Stimulated activated CD4-positive, alpha-beta T cell treated with anti-CD3 and anti-CD28 coated beads, Interleukin-15, amount 100 ng/mL, for 48 hours (primary cell): ENCODE measurements around the gene CALM3.

Experiments used
- DNase-seq, 2 donors: peaks; one replicate each; pipeline ENCODE4 v3.0.0-alpha.2; 2020; ENCODE audit warnings: low read depth in 2 of 2

Gene CALM3

DNA sequence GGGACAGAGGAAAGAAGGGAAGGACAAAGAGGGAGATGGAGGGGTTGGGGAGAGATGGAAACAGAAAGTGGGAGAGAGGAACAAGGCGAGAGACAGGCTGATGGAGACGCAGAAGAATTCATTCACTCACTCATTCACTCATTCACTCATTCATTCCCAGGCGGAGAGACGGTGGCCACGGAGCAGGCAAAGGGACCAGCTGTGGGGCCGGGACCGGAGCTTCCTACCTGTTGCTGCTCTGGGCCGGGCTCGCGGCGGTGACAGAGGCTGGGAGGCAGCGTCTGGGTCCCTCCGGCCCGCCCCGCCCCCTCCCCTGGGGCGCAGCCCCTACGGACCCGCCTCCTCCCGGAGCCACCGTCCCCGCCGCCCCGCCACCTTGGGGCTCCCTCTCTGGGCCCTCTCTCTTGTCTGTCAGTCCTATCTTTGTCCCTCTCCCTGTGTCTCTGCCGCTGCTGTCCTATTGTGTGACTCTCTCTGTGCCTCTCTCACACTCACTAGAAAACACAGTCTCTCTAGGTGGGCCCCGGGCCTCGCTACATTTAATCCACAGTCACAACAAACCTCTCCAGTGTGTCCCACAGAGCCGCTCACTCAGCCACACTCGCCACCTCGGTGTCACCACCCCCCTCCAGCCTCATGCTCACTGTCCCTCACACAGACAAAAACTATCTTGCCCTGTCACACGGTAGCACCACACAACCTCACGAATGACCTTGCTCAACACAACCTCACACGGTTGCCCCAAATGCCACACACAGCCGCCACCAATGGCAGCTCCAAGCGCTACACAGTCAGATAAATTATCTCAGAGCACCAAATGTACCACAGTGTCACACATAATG lies 35.0 kb downstream of the CALM3 start, which contains the start of gene GNG8:
Gene GNG8 (minus strand): TSS at position 283 of the 842 bp plus-strand sequence. CDS start 1,520 bp downstream, outside the sequence.
- DNase-seq: no peak

DNA sequence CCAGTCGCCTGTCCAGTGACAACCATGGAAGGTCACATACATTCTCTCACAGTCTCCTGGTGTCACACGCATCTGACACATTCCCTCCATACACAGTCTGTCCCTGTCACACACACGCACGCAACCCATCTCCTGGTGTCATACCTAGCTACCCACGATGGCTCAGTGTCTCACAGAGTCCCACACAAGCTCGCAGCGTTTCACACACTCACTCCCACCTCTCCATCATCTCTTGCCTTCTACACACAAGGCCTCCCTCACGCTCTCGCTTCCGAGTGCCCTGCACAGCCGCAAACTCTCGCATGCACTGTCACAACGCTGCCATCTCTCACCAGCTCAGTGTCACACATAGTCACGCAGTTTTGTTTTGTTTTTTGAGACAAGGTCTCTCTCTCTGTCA lies 36.1 kb downstream of the CALM3 start:
- no peak for DNase-seq

DNA sequence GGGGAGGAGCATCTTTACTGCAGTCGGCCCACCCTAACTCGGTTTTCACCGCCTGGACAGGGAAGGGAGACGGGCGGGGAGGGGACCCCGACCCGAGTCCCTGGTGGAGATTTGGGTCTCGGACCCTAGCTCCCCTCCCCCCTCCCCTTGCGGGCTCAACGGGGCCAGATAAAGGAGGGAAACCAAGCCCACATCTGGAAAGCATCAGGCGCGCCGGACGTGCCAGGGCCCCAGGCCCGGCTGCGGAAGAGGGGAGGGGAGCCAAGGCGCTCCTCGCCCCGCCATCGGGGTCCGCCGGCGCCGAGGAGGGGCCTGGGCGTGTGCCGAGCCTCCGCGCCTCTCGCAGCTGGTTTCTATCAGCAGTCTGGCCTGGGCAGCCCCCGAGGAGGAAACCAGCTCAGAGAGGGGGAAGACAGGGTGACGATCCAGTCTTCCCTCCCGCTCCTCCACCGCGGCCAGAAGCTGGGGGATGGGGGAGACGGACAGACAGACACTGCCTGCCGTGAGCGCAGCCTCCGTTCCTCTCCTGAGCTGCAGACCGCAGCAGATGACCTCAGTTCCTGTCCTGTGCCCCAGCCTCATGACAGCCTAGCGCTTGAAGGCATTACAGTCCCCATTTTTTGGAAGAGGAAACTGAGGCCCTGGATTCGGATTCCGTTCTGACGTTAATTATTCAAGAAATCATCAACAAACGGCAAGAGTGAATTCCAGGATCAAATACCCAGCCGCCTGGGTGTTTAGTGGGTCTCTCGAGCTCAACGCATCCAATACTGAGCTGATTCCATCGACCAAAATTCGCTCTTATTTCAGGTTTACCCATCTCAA lies 38.4 kb downstream of the CALM3 start:
- no peak for DNase-seq

DNA sequence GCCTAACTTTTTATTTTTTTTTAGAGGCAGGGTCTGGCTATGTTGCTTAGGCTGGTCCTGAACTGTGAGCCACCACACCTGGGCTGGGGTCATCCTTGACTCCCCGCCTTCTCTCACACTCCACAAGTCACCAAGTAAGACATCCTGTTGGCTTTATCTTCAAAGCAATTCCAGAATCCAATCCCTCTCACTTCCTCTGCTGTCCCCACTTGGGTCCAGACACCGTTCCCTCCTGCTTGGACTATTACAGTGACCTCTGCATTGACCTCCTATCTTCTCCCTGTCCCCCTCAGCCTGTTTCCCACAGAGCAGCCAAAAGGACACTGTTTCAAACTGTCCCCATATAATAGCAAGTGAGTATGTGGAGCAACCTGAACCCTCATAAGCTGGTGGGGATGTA lies 39.5 kb downstream of the CALM3 start:
- no peak for DNase-seq

DNA sequence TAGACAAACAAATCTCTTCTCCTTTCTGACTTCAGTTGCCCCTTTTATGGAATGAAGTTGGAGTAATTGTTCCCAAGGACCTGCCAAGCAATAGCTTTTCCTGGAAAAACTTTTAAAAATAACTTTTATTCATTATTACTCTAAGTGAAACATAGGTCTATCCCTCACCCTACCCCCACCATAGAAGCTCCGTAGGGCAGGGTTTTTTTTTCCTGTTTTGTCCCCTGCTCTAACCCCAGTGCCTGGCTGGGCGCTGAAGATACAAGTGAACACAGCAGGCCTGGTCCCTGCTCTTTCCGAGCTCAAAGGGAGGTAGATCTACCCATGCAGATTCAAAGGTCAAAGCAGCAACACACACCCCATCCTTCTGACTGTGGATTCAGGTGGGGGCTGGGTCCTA lies 43.6 kb downstream of the CALM3 start:
- no peak for DNase-seq

DNA sequence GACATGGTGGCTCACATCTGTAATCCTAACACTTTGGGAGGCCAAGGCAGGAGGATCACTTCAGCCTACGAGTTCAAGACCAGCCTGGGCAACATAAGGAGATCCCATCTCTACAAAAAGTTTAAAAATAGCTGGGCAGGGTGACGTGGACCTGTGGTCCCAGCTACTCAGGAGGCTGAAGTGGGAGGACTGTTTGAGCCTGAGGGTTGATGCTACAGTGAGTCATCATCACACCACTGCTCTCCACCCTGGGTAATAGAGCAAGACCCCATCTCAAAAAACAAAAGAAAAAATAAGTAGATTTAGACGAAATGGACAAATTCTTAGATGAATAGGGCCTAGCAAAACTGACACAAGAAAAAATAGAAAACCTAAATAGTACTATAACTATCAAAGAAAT lies 45.3 kb downstream of the CALM3 start:
- DNase-seq: no peak

DNA sequence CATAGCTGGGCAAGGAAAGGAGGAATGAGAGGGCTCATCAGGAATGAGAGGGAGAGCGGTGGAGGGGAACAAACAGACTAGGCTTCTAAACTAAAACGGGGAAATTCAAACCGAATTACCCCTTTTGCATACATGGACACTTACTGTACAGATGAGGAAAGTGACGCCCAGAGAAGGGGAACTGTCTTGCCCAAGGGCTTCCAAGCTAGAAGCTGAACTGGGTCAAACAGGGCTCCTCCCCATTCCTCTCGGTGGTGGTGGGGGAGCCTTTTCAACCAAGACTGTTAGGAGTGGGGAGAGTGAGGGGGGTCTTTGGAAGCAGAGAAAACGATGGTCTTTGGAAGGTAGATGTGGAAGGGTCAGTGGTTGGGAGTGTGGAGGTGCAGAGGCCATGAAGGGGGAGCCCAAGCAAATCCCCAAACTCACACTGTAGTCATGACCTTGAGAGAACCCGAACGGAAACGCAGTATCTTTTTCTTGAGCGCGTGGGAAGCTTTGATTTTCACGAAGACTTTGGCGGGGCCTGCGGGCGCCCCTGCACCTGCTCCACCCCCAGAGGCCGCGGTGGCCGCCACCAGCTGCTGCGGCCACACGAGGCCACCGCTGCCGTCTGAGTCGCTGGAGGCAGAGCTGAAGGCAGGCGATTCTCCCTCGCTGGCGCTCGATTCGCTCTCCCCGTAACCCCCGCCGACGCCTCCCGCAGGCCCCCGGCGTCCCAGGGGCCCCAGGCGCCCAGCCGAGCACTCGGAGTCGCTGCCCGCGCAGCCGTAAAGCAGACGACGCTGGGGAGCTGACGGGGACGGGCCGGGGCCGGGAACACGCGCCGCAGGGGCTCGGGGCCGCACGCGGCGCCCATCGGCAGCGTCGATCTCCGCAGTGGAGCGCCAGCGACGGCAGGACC lies 47.2 kb downstream of the CALM3 start:
- no peak for DNase-seq

DNA sequence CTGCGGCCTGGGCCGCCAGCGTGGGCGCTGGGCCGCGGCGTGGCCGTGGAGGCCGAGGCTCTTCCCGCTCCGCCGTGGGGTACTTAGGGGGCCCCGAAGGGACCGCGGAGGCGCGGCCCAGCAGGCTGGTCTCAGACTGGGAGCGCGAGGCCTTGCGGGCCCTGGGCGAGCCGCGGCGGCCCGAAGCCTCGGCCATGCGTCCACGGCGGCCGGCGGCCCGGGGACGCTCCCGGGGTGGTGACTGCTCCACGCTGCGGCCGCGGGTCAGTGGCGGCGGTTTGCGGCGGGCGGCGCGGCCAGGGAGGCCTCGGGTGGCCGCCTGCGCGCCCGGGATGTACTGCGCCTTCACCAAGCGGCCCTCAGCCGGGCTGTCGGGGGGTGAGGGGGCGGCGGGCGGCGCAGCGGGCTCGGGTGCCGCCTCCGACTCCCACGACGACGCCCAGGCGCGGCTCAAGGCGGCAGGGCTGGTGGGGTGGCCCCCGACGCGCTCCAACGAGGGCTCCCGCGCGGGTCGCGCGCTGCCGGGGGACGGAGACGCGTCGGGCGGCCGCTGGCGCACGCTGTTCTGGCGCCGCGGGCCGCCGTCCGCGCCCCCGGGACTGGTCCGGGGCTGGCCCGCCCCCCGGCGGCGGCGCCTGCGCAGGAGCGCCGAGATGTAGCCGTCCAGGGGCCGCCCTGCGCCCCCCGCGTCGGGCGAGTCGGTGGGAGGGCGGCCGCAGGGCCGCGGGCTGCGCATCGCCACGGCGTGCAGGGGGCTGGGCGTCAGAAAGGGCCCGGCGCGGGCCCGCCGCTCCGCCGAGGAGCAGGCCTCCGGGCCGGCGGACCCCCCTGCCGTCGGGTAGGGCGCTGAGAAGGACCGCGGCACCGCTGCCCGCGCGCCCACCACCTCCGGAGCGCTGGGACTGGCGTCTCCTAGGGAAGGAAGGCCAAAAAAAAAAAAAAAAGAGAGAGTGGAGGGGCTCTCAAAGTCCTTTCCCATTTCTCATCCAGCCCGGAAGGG lies 48.1 kb downstream of the CALM3 start:
- no peak for DNase-seq

DNA sequence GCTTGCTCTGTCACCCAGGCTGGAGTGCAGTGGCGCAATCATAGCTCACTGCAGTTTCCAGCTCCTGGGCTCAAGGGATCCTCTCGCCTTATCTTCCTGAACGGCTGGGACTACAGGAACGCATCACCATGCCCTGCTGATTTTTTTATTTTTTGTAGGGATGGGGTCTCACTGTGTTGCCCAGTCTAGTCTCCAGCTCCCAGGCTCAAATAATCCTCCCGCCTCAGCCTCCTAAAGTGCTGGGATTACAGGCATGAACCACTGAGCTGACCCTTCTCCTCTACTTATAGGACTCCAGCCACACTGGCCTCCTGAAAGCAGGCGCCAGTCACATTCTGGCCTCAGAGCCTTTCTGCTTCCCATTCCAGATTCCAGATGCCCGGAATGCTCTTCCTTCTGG lies 49.3 kb downstream of the CALM3 start:
- no peak for DNase-seq

DNA sequence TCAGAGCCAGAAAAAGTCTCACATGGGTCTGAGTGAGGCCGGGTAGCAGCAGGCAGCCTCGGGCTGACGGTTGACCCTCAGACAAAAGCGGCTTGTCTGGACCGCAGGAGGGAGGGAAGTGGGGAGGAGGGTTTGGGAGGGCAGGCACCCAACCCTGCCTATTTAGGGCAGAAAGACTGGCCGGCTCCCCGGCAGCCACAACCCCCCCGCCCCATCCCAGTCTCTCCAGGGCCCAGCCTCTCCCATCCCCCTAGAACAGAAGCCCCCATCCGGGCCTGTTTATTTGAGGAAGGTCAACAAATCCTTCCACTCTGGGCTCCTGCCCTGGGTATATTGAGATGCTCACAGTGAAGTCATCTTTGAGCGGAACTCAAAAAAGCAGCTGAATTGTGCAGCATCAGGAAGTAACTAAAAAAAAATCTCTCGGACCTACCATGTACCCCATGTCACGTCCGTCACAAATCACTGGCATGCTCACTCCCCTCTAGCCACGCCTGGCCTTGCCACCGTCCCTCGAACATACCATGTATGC lies 53.6 kb downstream of the CALM3 start:
- DNase-seq: no peak

DNA sequence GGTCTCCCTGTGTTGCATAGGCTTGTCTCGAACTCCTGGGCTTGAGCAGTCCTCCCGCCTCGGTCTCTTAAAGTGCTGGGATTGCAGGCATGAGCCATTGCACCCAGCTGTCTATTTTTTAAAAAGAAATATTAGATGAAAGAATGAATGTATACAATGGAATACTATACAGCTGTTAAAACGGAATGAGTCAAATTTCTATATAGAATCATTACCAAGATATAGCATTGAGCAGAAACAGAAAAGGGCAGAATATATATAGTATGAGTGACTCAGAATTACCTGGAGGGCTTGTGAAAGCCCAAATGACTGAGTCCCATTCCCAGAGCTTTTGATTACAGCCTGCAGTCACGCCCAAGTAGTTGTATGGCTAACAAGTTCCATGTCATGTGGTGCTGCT lies 55.4 kb downstream of the CALM3 start:
- no peak for DNase-seq

DNA sequence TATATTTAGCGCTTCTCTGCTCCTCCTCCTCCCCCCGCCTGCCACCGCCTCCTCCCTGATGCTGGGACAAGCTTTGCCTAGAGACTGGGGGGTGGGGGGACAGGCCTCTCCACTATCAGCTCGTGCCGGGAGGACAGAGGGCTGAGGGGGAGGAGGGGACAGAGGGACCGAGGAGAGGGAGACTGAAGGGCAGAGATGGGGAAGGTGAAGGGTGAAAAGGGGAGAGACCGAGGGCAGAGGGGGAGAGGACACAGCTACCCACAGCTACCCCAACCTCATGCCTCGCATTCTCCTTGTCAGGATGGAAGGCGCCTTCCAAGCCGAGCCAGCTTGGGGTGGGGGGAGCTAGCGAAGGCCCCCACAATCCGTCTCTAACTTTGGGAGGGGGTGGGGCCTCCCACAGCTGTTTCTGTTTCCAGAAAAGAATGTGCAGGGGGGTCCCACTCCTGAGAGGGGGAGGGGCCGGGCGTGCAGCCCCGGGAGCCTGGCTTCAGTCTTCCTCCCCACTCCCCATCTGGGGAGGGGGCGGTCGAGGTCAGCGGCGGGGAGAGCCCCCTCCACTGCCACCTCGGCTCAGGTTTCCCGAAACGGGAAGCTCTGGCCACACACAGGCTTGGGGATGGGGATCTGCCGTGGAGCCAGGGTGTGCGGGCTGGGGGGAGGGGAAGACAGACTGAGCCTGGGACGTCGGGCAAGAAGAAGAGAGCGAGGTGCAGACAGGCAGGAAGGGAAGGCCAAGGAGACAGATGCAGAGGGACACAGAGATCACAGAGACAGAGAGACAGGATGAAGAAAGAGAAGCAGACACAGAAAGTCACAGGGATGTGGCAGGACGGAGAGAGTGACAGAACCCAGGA lies 58.2 kb downstream of the CALM3 start:
- DNase-seq: no peak

DNA sequence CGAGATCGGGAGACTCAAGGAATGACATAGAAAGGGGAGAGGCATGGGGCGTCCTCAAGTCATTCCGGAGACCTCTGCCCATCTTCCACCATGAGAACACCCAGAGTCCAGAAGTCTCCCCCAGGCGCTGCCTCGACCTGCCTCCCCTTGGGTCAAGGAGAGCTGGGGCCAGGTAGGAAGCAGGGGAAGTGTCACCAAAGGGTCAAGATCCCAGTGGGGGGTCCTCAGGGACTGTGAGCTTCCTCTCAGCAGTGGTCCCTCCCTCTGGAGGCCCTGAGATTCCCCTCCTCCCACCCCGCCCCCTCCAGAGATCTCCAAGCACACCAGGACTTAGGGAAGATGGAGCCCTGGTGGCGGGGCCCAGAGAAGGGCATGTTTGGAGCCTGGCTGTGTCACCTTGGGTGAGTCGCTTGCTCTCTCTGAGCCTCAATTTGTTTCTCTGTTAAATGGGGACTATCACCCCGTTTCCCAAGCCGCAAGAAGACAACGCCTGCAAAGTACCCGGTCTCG lies 58.9 kb downstream of the CALM3 start:
- no peak for DNase-seq
